Liver (tissue), 3 donors: Measurements from ENCODE around the gene NCAM2.

Experiments used
- CTCF ChIP-seq: fragments of 150-350 bp; IDR thresholded peaks from 2 replicates; pipeline ENCODE4 v1.5.1; 2017; ENCODE audit warnings: improper control_type of control experiment, low read depth, low read length; ENCODE audit not compliant: missing input control
- EGR1 ChIP-seq, 2 donors: IDR thresholded peaks; 2 replicates each; pipeline ENCODE4 v1.6.1; 2016 to 2018; ENCODE audit warnings: antibody characterized with exemption in 2 of 2, low read depth in 2 of 2
- FOXA1 ChIP-seq: IDR thresholded peaks from 2 replicates; pipeline ENCODE4 v1.6.1; 2016; ENCODE audit warnings: antibody characterized with exemption
- FOXA2 ChIP-seq: IDR thresholded peaks from 2 replicates; pipeline ENCODE4 v1.6.1; 2016; ENCODE audit warnings: antibody characterized with exemption
- GABPA ChIP-seq, 2 donors: IDR thresholded peaks in 1 of 2; conservative IDR thresholded peaks in 1 of 2; 2 replicates each; pipeline ENCODE4 v1.6.1; 2016; ENCODE audit warnings: antibody characterized with exemption in 2 of 2, mild to moderate bottlenecking in 1 of 2, moderate library complexity in 1 of 2
- JUND ChIP-seq, 2 donors: IDR thresholded peaks; 2 replicates each; pipeline ENCODE4 v1.6.1; 2016; ENCODE audit warnings: antibody characterized with exemption in 2 of 2
- REST ChIP-seq: IDR thresholded peaks from 2 replicates; pipeline ENCODE4 v1.6.1; 2016; ENCODE audit warnings: antibody characterized with exemption, mild to moderate bottlenecking
- RXRA ChIP-seq, 2 donors: IDR thresholded peaks; 2 replicates each; pipeline ENCODE4 v1.6.1; 2017 to 2018; ENCODE audit warnings: antibody characterized with exemption in 2 of 2, mild to moderate bottlenecking in 1 of 2
- TAF1 ChIP-seq: conservative IDR thresholded peaks from 2 replicates; pipeline ENCODE4 v1.6.1; 2016; ENCODE audit warnings: antibody characterized with exemption, mild to moderate bottlenecking
- donor health status: healthy.
- donor health status: healthy.

GRCh38 chr21:21000591-21001175 is 2.5 kb downstream of the NCAM2 start:
- TF ChIP-seq FOXA2 (no peak), TAF1 (no peak), JUND (IDR thresholded peaks at IDR 0.05) (no peak), CTCF (no peak), GABPA (IDR thresholded peaks at IDR 0.05 in 1 of 2, conservative IDR thresholded peaks at IDR 0.05 in 1 of 2) (no peak), REST (no peak), FOXA1 (no peak), RXRA (IDR thresholded peaks at IDR 0.05) (no peak), EGR1 (IDR thresholded peaks at IDR 0.05; ENCODE audit: low read depth in 2 of 2) (no peak)
